Measurements from ENCODE around the gene TOMM5. TPM values are rescaled to one million over a fixed set of nuclear protein-coding genes. Genes with fewer than 3 reads are reported as not detected.

The TOMM5 gene
- polyA plus RNA-seq, 2 of the 4 experiments (the other 2 are of a cell fraction): 338 to 339 TPM

GRCh38 chr9:37639109-37639762 is 46.8 kb upstream of the TOMM5 start:
- ChIA-PET POLR2A (no interaction called here), CTCF (interaction anchor here (0.6 to 1.0 kb wide), 3 partner anchors 10 to 1536 kb away, joined by 3 read pairs; no protein-coding TSS in a partner anchor)
- H3K4me1 ChIP-seq: no peaks in the 10 kb centered on the region
- FAIRE-seq: no peak
- H3K4me2 ChIP-seq: no peak overlapping the region
- peak in 1 of 2 experiments; percentile 7 for DNase-seq (ENCODE audit: low read depth in 1 of 2, low spot score in 1 of 2)
- no peak for ATAC-seq
- TF ChIP-seq EHMT2 (IDR thresholded peaks at IDR 0.05; ENCODE audit: low read depth): no peak
- TF ChIP-seq RFX5 (IDR thresholded peaks at IDR 0.05): no peak
- no peak for TF ChIP-seq PHF8 (IDR thresholded peaks at IDR 0.05; ENCODE audit: borderline replicate concordance, low read depth)
- no peak for TF ChIP-seq FOSB (CRISPR knock-in tag; IDR thresholded peaks at IDR 0.05)
- no peak for TF ChIP-seq EP300 (IDR thresholded peaks at IDR 0.05)
- no peak for TF ChIP-seq PBX3 (IDR thresholded peaks at IDR 0.05)
- TF ChIP-seq RARB (CRISPR knock-in tag; IDR thresholded peaks at IDR 0.05): no peak
- no peak for TF ChIP-seq ZSCAN20 (CRISPR knock-in tag; IDR thresholded peaks at IDR 0.05)
- TF ChIP-seq CEBPB (IDR thresholded peaks at IDR 0.05): no peak
- 60% methylated on average over 4 of the region's 4 CpGs for WGBS (ENCODE audit: missing lambda C conversion rate)
- H3K9me3 ChIP-seq: no peaks in the 10 kb centered on the region
- no peak overlapping the region for H3K4me3 ChIP-seq
- no peak overlapping the region for H3K27ac ChIP-seq

- FAIRE-seq: no peak
- 67% methylated on average over 38 of the region's 39 CpGs for WGBS (ENCODE audit: missing lambda C conversion rate)
- H3K4me2 ChIP-seq: no peak overlapping the region
- H3K27ac ChIP-seq: no peak overlapping the region
- no peak overlapping the region for H3K4me3 ChIP-seq
- H3K4me1 ChIP-seq: no peaks in the 10 kb centered on the region
- no peak for ATAC-seq
- no peak for TF ChIP-seq CEBPB (IDR thresholded peaks at IDR 0.05)
- TF ChIP-seq HOXB5 (CRISPR knock-in tag; IDR thresholded peaks at IDR 0.05): no peak
- no peak for TF ChIP-seq RCOR1 (IDR thresholded peaks at IDR 0.05; ENCODE audit: low read depth, low read length)
- TF ChIP-seq USF2 (IDR thresholded peaks at IDR 0.05): no peak
- no peak for TF ChIP-seq CBX8 (IDR thresholded peaks at IDR 0.05)
- TF ChIP-seq ELK1 (IDR thresholded peaks at IDR 0.05; ENCODE audit: low read depth, low read length): no peak
- no peak for TF ChIP-seq BCL3 (IDR thresholded peaks at IDR 0.05)
- no peak for TF ChIP-seq KDM5A (IDR thresholded peaks at IDR 0.05)
- no peak for TF ChIP-seq HOXB13 (CRISPR knock-in tag; IDR thresholded peaks at IDR 0.05; ENCODE audit: low read depth)
- no peak for TF ChIP-seq GATA3 (IDR thresholded peaks at IDR 0.05; ENCODE audit: borderline replicate concordance)
- TF ChIP-seq JUNB (IDR thresholded peaks at IDR 0.05): no peak
- no peak for TF ChIP-seq CHD2 (IDR thresholded peaks at IDR 0.05; ENCODE audit: low read length, partially characterized antibody)
- TF ChIP-seq MAFK (IDR thresholded peaks at IDR 0.05; ENCODE audit: partially characterized antibody): no peak
- TF ChIP-seq EHF (CRISPR knock-in tag; IDR thresholded peaks at IDR 0.05): no peak
- no peak for TF ChIP-seq RFX5 (IDR thresholded peaks at IDR 0.05)
- no peak for TF ChIP-seq CTCF (IDR thresholded peaks at IDR 0.05)
- no peak for TF ChIP-seq MAX (IDR thresholded peaks at IDR 0.05)
- TF ChIP-seq POLR2AphosphoS2 (conservative IDR thresholded peaks at IDR 0.05; ENCODE audit: low read length): no peak
- ChIA-PET POLR2A (no interaction called here), CTCF (interaction anchor here (0.9 kb wide), 1 partner anchor 96 kb away, joined by 3 read pairs; no protein-coding TSS in a partner anchor)
- H3K9me3 ChIP-seq: no peaks in the 10 kb centered on the region
- no peak for DNase-seq (ENCODE audit: low read depth in 1 of 2, low spot score in 1 of 2)
Measured at GRCh38 chr9:37636511-37637448, 44.4 kb upstream of the TOMM5 start.

Data from A549 (cell line).